Vagina (tissue), 2 donors: Measurements from ENCODE around the gene TAGLN2.

Source experiments
- CTCF ChIP-seq, 3 experiments: fragments of 450-650 bp in 2 of 3; fragments of 200-600 bp in 1 of 3; sonication (generic) in 1 of 3; IDR thresholded peaks; one replicate each; pipeline ENCODE4 v1.5.1; 2017 to 2019; ENCODE audit warnings: antibody characterized with exemption in 3 of 3, mild to moderate bottlenecking in 2 of 3, moderate library complexity in 2 of 3
- POLR2A ChIP-seq, 2 donors: fragments of 450-650 bp; IDR thresholded peaks; one replicate each; pipeline ENCODE4 v1.6.1; 2017; ENCODE audit warnings: antibody characterized with exemption in 2 of 2, mild to moderate bottlenecking in 2 of 2, moderate library complexity in 2 of 2

GRCh38 chr1:159914252-159915018 is 10.9 kb downstream of the TAGLN2 start:
- TF ChIP-seq CTCF (IDR thresholded peaks at IDR 0.05) (no peak), POLR2A (IDR thresholded peaks at IDR 0.05) (no peak)
